HG03066 (cell line): ENCODE data around the gene C11orf54.
"Not testable (repeated sequence)": the region's sequence is repeated elsewhere in the genome, so short reads cannot be mapped to it uniquely, and the experiment has no call there.

Source experiments
- ATAC-seq: cut with Tn5 transposase; IDR thresholded peaks from one replicate; pipeline ENCODE4 v1.9.1; 2021; ENCODE audit warnings: low read depth; ENCODE audit not compliant: unreplicated experiment

Gene C11orf54

DNA sequence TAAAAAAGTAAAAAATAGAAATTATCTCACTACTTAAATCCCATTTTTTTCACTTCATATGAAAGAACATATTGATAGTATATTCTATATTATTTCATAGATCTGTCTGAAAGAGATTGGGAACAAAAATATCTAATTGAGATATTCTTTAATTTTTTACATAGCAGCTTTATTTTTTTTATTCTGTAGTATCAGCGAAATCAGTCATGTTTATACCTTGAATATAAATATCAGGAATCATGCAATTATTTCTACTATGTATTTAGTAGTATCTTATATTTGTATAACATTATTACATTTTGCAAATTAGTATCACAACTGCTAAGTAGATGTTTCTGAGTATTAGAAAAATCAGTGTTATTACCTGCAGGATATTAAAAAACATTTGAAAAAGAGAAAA lies 20.4 kb downstream of the C11orf54 start:
- ATAC-seq = no peak

DNA sequence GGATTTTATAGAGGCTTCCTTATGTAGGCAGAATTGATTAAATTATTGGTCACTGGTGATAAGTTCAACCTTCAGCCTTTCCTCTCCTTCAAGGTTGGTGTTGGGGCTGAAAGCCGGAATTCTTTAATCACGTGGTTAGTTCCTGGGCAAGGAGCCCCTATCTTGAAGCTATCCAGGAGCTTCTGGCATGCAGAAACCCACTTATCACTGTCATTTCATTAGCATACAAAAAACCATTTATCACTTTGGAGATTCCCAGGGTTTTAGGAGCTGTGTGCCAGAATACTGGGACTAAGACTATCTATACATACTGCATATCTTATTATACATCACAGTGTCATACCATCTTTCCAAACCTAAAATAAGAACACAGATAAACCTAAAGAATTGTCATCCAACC lies 24.1 kb downstream of the C11orf54 start:
- no peak for ATAC-seq

DNA sequence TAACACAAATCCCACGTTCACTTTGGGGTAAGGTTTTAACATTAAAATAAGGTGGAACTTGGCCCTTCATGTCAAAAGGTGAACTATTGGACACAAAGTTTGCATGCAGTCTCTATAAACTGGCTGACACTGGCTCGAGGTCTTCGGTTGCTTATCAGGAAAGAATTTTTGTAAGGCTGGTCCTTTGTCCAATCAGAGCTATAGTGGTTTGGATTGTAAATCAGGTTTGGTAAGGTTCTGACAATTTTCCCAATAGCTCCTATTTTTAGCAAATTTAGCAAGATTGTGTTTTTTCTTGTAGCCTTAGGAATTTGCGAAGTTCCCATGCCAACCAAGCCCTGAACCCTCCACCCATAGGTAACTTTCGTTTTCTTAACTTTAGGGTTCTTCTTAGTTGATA lies 25.0 kb downstream of the C11orf54 start:
- no peak for ATAC-seq

DNA sequence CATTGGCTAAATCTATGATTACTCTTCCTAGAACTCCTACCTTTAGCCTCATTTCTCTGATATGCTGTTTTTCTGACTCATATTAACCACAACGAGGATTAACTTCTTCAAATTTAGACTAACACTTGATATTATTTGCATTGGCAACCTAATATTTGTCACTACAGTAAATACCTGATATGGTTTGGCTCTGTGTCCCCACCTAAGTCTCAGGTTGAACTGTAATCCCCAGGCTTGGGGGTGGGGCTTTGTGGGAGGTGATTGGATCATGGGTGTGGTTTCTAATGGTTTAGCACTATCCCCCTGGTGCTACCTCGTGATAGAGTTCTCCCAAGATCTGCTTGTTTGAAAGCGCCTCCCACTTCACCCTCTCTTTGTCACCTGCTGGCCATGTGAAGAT lies 25.5 kb downstream of the C11orf54 start:
- ATAC-seq = no peak

DNA sequence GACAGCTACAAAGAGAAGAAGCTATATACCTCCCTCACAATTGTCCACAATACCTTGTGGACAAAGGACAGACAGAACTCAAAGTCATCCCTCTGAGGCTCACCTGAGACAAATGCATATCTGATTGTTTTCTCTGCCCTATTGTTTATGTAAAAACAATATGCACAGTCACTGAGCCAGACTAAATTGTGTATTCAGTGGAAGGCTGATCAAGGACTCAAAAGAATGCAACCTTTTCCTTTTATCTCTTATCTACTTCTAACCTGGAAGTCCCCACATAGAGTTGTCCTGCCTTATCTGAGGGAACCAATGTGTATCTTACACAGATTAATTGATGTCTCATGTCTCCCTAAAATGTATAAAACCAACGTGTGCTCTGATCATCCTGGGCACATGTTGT lies 28.7 kb downstream of the C11orf54 start:
- no peak for ATAC-seq

DNA sequence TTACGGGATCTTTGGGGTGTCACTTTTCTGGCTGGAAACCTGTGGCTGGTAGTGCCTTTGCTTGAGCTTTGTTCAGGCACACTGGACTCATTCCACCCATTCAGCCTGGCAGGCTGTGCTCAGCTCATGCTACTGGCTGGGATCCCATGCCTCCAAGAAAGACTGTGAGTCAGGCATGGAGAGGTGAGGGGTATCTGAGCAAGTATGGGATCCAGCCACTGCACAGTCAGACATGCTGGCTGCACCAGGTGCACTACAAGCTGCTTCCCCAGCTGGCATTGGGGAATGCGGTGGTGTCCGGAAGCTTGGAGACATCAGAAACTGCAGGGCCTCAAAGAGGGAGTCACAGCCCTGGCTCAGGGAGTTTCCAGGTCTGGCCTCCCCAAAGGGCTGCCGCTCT lies 30.7 kb downstream of the C11orf54 start:
- no peak for ATAC-seq

DNA sequence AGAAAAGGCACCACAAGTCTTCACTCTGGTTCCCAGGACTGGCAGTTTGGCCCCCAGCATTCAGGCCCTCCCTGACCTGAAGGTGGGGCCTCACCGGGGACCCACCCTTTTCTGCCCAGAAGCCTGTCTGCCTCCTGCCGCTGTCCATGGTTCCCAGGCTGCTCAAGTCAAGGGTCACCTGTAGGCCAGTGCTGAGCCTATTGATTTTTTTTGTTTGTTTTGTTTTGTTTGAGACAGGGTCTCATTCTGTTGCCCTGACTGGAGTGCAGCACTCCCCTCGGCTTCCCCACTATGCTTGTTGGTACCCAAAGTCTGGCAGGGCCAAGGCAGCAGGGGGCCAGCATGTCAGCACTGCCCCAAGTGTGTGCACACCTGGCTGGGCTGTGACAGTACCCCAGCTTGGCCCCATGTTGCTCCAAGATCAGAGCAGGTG lies 31.6 kb downstream of the C11orf54 start:
- ATAC-seq = no peak

DNA sequence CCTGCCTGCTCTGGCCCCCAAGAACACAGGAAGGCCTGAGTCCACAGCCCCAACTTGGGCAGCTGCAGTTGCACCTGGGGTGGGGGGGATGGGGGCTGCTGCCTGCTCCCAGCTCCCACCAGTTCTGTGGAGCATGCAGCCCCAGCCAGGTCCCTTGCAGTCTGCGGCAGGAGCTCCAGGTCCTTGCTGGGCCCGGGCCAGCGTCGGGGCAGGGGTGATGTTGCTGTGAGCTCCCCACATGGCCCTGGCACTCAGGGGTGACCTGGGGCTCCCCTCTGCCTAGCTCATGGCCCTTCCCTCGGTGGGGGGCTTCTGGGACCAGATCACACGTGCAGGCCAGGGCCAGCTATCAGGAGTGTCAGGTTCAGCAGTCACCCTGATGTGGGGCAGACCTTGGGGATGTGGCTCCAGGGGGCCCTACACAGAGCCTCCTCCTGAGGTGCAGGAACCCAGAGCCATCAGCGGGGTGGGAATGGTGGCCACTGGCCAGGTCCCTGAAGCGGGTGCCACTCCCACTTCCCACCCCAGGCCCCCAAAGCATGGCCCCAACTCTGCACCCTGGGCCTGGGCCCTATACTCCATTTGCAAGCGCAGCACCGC lies 32.2 kb downstream of the C11orf54 start:
- no peak for ATAC-seq

DNA sequence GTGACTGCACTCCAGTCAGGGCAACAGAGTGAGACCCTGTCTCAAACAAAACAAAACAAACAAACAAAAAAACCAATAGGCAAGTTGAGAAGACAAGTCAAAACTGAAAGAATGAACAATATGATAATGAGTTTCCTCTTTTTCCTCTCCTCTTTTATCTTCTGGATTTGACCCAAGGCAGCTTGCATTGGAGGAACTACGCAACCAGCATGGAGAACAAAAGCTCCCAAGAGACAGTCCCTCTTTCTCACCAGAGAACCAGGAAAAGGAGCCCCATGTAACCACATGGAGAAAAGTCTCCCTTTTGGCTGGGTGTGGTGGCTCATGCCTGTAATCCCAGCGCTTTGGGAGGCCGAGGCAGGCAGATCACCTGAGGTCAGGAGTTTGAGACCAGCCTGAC lies 33.1 kb downstream of the C11orf54 start:
- not testable (repeated sequence) for ATAC-seq

DNA sequence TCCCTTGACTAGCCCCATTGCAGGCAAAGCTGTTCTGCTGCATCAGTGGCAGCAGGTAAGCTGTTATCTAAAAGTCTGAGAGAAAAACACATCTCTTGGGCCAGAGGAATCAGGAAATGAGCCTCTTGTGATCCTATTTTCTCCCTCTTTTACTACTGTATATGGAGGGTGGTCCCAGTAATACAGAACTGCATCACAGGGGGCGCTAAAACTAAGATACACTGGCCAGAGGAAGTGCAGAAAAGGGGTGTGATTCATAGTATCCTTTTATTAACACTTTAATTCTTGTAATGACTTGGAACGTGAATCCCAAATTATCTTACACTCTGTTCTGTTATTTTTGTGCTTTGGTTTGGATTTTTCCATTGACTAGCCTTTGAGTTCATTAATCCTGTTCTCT lies 33.8 kb downstream of the C11orf54 start:
- no peak for ATAC-seq

DNA sequence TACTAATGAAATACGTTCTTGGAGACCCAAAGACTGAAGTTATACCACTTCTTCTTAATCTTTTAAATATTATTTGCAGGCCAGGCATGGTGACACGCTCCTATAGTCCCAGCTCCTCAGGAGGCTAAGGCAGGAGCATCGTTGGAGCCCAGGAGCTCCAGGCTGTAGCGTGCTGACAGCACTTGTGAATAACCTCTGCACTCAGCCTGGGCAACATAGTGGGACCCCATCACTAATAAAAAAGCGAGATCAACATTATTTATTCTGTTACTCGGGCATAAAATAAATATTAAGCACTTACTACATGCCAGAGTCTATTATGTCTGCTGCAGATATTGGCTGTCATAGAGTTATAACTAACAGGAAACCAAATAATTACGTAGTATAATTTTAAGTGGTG lies 41.9 kb downstream of the C11orf54 start:
- no peak for ATAC-seq

DNA sequence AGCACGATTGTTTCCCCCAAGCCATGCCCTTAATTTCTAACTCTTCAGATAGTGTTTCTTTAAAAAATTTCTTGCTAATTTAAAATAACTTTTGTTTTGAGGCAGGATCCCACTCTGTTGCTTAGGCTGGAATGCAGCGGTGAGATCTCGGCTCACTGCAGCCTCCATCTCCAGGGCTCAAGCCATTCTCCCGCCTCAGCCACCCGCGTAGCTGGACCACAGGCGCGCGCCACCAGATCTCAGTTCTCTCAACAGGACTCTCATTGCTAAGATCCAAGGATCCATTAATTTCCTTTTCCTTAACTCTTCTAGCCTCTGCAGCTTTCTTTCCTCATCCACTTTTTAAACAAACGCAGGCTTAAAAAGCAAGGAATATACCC lies 42.3 kb downstream of the C11orf54 start:
- ATAC-seq = peak; percentile 49

DNA sequence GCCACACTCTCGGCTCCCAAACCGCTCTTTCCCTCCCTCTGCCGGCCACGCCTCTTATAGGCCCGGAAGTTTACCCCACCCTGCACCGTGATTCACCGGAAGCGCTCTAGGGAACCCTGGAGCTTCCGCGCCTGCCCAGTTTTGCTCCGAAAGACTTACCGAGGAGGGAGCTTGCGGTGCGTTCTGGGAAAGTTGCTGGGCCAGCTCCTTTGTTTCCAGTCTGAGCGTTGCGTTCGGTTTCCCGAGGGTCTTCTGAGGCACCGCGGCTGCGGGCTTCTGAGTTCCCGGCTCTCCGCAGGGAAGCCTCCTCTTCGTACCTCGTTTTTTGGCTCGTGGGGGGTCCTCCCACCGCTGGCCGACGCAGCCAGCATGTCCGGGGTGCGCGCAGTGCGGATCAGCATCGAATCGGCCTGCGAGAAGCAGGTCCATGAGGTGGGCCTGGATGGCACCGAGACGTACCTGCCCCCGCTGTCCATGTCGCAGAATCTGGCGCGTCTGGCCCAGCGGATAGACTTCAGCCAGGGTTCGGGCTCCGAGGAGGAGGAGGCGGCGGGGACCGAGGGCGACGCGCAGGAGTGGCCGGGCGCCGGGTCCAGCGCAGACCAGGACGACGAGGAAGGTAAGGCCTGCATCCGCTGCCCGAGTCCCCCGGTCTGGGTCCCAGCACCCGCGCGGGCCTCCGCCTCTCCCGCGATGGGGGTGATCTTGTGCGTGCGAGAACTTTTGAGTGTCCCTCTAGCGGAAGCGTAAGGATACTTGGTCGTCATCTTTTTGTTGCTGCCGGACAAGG lies 42.9 kb downstream of the C11orf54 start, which contains the start of gene MED17:
Gene MED17 (plus strand): TSS at position 138 of the 790 bp plus-strand sequence. CDS start 232 bp downstream, at position 370.
- ATAC-seq = peak; percentile 98

DNA sequence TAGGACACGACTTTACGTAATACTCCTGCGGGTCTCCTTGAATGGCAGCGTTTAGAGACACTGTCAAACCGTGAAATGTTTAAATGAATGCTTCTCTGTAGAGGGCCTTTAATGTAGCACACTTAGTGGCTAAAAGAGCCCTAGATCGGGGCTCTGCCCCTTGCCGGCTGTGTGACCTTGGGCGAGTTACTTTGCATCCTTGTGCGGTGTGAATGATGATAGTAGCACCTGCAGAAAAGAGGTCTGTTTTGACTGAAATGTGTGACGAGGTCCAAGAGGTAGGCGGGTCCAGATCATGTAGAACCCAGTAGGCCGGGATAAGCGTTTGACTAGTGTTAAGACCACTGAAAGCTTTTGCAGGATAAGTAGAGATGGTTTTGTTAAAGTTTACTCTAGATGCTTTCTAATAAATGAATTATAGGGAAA lies 43.5 kb downstream of the C11orf54 start:
- peak; percentile 18 for ATAC-seq

DNA sequence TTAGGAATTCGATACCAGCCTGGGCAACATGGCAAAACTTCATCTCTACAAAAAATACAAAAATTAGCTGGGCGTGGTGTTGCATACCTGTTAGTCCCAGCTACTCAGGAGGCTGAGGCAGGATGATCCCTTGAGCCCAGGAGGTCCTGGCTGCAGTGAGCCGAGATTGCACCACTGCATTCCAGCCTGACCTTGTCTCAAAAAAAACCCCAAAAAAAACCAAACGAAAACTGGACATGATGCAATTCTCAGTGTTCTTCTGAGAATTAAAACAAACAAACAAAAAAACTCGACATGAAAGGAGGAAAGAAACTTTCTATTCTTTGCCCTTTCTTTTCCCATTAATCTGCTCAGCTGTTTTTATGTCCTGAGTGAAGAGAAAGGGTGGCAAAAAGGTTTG lies 50.0 kb downstream of the C11orf54 start:
- no peak for ATAC-seq

DNA sequence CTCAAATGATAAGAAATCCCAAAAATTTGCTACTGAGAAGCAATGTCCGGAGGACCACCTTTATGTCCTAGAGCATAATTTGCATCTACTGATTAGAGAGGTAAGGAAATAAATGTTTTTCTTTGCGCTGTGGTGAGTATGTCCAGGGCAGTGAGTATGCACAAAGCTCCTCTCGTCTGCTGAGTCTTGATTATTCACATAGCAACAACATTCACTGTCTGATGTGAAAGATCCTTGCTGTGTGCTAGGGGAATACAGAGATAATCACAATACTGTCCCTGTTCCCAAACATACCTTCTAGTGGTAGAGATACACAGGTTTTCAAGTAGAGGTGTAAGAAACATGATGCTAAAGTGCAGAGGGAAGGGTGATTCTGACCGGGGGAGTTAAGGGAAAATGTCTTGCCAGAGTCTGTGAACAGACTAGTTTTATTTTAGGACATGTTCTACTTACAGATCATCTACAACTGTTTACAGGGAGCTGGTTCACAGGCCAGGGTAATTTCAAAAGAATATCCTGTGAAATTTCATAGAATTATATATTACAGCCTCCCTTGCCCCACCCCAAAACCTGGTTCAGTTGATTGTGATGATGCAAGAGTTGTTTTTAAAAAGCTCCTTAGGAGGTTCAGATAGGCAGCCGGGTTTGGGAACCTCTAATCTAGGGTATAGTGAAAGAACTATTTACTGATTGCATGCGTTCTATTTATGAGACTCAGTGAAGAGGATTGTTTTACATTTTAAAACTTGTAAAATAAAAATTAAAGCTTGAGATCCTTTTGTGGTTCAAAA lies 55.2 kb downstream of the C11orf54 start:
- ATAC-seq = no peak

DNA sequence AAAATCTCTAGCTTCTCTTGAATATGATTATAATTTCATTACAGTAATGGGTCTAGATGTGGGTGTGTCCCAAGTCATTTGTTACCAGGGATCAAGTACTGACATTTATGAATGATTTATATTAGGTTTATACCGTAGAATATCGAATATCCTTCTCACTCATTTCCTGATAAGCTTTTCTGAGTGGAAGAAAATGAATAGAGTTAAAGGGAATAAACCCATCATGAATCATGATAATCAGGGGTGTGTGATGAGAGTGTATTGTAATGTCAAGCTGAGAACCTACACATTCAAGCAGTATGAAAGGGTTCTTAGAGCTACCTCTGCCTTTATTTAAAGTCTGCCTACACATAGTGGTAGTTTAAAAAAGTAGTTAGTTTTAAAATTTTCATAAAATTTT lies 59.9 kb downstream of the C11orf54 start:
- no peak for ATAC-seq

DNA sequence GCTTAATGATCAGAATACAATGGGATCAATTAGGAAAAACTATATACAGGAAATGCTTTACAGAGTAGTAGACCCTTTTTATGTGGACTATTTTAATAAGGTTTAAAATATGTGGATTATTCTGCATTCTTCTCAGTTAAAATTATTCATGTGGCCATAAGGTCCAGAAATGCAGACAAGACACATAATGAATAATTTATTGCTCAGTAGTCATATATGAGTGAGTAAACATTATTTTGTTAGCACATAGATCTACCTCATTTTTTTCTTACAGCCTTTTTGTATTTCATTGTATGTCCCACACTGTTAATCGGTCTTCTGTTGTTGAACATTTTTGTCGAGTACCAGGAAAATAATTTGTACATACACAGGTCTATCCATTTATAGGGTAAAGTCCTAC lies 63.4 kb downstream of the C11orf54 start:
- ATAC-seq = no peak

DNA sequence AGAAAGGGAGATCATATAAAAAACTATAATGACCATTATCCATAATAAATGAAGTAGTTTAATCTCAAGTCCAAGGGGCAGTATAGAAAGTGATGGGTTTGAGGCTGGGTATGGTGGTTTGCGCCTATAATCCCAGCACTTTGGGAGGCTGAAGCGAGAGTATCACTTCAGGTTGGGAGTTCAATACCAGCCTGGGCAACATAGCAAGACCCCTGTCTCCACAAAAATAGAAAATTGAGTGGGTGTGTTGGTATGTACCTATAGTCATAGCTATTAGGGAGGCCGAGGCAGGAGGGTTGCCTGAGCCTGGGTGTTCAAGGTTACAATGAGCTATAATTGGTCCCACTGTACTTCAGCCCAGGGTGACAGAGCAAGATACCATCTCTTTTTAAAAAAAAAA lies 66.5 kb downstream of the C11orf54 start:
- no peak for ATAC-seq

DNA sequence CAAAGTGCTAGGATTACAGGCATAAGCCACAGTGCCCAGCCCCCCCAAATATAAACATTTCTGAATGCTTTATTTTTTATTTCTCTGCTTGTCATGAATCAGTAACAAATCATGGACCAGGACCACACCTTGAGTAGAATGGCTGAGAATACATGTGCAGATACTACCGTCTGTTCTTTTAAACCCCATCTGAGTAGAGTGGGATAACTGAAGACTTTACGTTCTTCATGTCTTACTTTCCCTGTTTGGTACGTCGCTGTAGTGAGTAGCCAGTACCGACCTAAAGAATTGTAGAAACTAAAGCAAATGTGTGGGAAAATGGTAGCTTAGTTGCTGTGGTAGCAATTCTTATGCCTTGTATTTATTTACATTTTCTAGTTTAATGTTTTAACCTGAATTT lies 72.5 kb downstream of the C11orf54 start:
- no peak for ATAC-seq
